Immature natural killer cell (primary cell): ENCODE data around the gene ADAM30. TPM values are rescaled to one million over a fixed set of nuclear protein-coding genes. Genes with fewer than 3 reads are reported as not detected.

ENCODE experiments used
- DNase-seq, 3 donors: peaks; one replicate each; pipeline ENCODE4 v3.0.0; 2022; ENCODE audit warnings: mixed read lengths in 1 of 3
- H3K27ac Mint-ChIP-seq, 6 donors: one replicate each; pipeline ENCODE4 v1.8.0; 2020; ENCODE audit warnings: mixed read lengths in 6 of 6, mild to moderate bottlenecking in 5 of 6, inconsistent platforms in 4 of 6, moderate library complexity in 3 of 6
- H3K27me3 Mint-ChIP-seq, 3 donors: one replicate each; pipeline ENCODE4 v1.8.0; 2020 to 2021; ENCODE audit warnings: low read depth in 3 of 3, mild to moderate bottlenecking in 3 of 3, mixed read lengths in 3 of 3, moderate library complexity in 3 of 3, inconsistent platforms in 1 of 3
- H3K36me3 Mint-ChIP-seq, 3 donors: one replicate each; pipeline ENCODE4 v1.8.0; 2020; ENCODE audit warnings: mixed read lengths in 3 of 3, inconsistent platforms in 2 of 3, mild to moderate bottlenecking in 2 of 3
- H3K4me1 Mint-ChIP-seq, 2 donors: one replicate each; pipeline ENCODE4 v1.8.0; 2020; ENCODE audit warnings: inconsistent platforms in 2 of 2, mild to moderate bottlenecking in 2 of 2, mixed read lengths in 2 of 2, moderate library complexity in 1 of 2
- H3K4me3 Mint-ChIP-seq, 5 donors: one replicate each; pipeline ENCODE4 v1.8.0; 2020; ENCODE audit warnings: mild to moderate bottlenecking in 5 of 5, mixed read lengths in 5 of 5, inconsistent platforms in 3 of 5, moderate library complexity in 3 of 5
- H3K9me3 Mint-ChIP-seq, 6 donors: one replicate each; pipeline ENCODE4 v1.8.0; 2020; ENCODE audit warnings: mild to moderate bottlenecking in 6 of 6, mixed read lengths in 6 of 6, inconsistent platforms in 4 of 6, moderate library complexity in 3 of 6
- polyA plus RNA-seq, 3 donors: library from polyadenylated mRNA; unstranded; fragments of 300-500 nt; fragmentation: Illumina TruSeq; gene quantifications; one replicate each; pipeline ENCODE4 v1.2.3, GENCODE V29; 2021

ADAM30 gene
- polyA plus RNA-seq, 3 donors from 2014 or later: not detected

- H3K27ac Mint-ChIP-seq: no peak overlapping the region
- H3K4me1 Mint-ChIP-seq: no peaks in the 10 kb centered on the region
- DNase-seq: no peak
- H3K27me3 Mint-ChIP-seq: peaks cover 0 to 9% (median 4%) of the 10 kb centered on the region in 3 donors
- H3K4me3 Mint-ChIP-seq: no peak overlapping the region
- H3K36me3 Mint-ChIP-seq: no peaks in the 10 kb centered on the region
- no peaks in the 10 kb centered on the region for H3K9me3 Mint-ChIP-seq
Measured at GRCh38 chr1:119898981-119899720, 2.8 kb upstream of the ADAM30 start.

- Mint-ChIP-seq H3K27ac (no peak overlapping the region), H3K9me3 (no peaks in the 10 kb centered on the region), H3K4me1 (no peaks in the 10 kb centered on the region), H3K4me3 (no peak overlapping the region), H3K36me3 (no peaks in the 10 kb centered on the region), H3K27me3 (peaks cover 0 to 4% (median 2%) of the 10 kb centered on the region in 3 donors)
- DNase-seq: no peak
Measured at GRCh38 chr1:119898530-119898929, 2.2 kb upstream of the ADAM30 start.

- H3K27me3 Mint-ChIP-seq: peaks cover 2 to 15% (median 6%) of the 10 kb centered on the region in 3 donors
- no peaks in the 10 kb centered on the region for H3K36me3 Mint-ChIP-seq
- DNase-seq: no peak
- no peak overlapping the region for H3K4me3 Mint-ChIP-seq
- H3K4me1 Mint-ChIP-seq: no peaks in the 10 kb centered on the region
- H3K9me3 Mint-ChIP-seq: no peaks in the 10 kb centered on the region
- H3K27ac Mint-ChIP-seq: no peak overlapping the region
Measured at GRCh38 chr1:119895102-119895501, 1.2 kb downstream of the ADAM30 start.

GRCh38 chr1:119893827-119894700 is 2.3 kb downstream of the ADAM30 start:
- Mint-ChIP-seq H3K9me3 (no peaks in the 10 kb centered on the region), H3K4me3 (no peak overlapping the region), H3K36me3 (peaks cover 0 to 4% (median 0%) of the 10 kb centered on the region in 3 donors), H3K4me1 (no peaks in the 10 kb centered on the region), H3K27me3 (peaks cover 2 to 15% (median 6%) of the 10 kb centered on the region in 3 donors), H3K27ac (no peak overlapping the region)
- DNase-seq: no peak

DNA sequence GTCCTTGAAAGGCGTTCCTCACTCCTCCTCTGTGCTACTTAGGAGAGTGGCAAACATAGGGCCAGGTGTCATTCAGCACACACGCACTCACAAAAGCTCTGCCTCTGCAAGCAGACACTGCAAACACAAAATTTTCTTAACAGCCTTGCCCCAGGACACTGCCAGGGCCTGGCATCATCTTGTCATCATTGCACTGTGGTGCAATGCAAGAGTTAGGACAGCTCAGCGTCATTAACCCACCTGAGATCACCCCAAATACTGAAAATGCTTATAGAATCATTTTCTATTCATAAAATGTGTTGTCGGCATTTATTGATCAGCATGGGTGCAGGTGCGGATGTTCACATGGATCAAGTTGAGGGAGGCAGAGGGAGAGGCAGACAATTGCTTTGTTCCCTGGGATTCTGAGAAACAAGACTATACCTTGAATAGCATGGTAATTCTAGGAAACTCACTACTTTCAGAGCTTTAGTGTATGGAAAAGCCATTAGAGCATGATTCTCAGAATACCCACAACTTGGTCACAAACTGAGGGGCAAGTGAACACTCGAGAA is 3.0 kb downstream of the ADAM30 start:
- no peak overlapping the region for H3K27ac Mint-ChIP-seq
- no peak for DNase-seq
- peaks cover 0 to 7% (median under 1%) of the 10 kb centered on the region in 6 donors for H3K9me3 Mint-ChIP-seq
- H3K4me3 Mint-ChIP-seq: no peak overlapping the region
- H3K4me1 Mint-ChIP-seq: no peaks in the 10 kb centered on the region
- peaks cover 2 to 16% (median 6%) of the 10 kb centered on the region in 3 donors for H3K27me3 Mint-ChIP-seq
- peaks cover 4 to 5% (median 5%) of the 10 kb centered on the region in 3 donors for H3K36me3 Mint-ChIP-seq

DNA sequence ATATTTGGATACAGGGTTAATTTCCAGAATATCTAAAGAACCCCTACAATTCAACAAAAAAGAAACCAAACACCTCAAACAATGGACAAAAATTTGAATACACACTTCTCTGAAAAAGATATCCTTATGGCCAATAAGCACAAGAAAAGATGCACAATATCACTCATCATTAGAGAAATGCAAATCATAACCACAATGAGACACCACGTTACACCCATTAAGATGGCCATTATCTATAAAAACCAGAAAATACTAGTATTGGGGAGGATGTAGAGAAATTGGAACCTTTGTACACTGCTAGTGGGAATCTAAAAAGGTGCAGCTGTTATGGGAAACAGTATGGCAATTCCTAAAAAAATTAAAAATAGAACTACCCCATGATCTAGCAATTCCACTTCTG is 4.9 kb downstream of the ADAM30 start:
- H3K36me3 Mint-ChIP-seq: peaks cover 4 to 7% (median 7%) of the 10 kb centered on the region in 3 donors
- DNase-seq: no peak
- no peaks in the 10 kb centered on the region for H3K4me1 Mint-ChIP-seq
- no peak overlapping the region for H3K4me3 Mint-ChIP-seq
- H3K27ac Mint-ChIP-seq: no peak overlapping the region
- H3K9me3 Mint-ChIP-seq: peaks cover 0 to 11% (median 4%) of the 10 kb centered on the region in 6 donors
- H3K27me3 Mint-ChIP-seq: peaks cover 5 to 22% (median 6%) of the 10 kb centered on the region in 3 donors

DNA sequence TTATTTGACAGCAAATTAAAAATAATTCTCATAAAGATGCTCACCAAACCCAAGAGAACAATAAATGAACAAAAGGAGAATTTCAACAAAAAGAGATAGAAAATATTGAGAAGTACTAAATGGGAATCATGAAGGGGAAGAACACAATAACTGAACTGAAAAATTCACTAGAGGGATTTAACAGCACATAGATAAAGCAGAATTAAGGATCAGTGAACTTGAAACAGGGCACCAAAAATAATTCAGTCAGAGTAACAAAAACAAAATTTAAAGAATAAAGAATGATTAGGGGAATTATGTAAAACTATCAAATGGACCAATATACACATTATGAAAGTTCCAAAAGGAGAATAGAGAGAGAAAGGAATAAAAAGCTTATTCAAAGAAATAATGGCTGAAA is 7.8 kb downstream of the ADAM30 start:
- DNase-seq: no peak
- H3K27ac Mint-ChIP-seq: no peak overlapping the region
- no peaks in the 10 kb centered on the region for H3K4me1 Mint-ChIP-seq
- H3K27me3 Mint-ChIP-seq: peaks cover 5 to 26% (median 6%) of the 10 kb centered on the region in 3 donors
- H3K9me3 Mint-ChIP-seq: peaks cover 0 to 11% (median 4%) of the 10 kb centered on the region in 6 donors
- H3K4me3 Mint-ChIP-seq: no peak overlapping the region
- peaks cover 4 to 7% (median 7%) of the 10 kb centered on the region in 3 donors for H3K36me3 Mint-ChIP-seq

DNA sequence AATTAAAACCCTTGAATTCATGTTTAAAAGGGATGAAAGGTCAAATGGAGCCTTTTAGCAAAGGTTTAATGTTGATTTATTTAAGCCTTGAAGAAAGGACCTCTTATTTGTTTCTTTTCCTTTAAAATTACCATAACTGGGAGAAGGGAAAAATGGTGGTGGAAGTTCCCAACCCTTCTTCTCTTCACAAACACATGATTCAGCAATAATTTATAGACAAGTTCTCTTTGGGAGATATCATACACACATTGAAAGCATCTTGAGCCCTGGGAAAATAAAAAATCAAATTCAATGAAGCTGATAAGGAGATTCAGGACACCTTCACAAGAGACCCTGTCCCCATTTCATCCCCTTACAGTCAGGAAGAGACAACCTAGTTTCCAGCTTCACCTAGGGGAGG is 8.9 kb downstream of the ADAM30 start:
- peaks cover 0 to 11% (median 4%) of the 10 kb centered on the region in 6 donors for H3K9me3 Mint-ChIP-seq
- DNase-seq: no peak
- peaks cover 4 to 7% (median 7%) of the 10 kb centered on the region in 3 donors for H3K36me3 Mint-ChIP-seq
- H3K27me3 Mint-ChIP-seq: peaks cover 5 to 26% (median 6%) of the 10 kb centered on the region in 3 donors
- no peak overlapping the region for H3K4me3 Mint-ChIP-seq
- no peak overlapping the region for H3K27ac Mint-ChIP-seq
- H3K4me1 Mint-ChIP-seq: no peaks in the 10 kb centered on the region

DNA sequence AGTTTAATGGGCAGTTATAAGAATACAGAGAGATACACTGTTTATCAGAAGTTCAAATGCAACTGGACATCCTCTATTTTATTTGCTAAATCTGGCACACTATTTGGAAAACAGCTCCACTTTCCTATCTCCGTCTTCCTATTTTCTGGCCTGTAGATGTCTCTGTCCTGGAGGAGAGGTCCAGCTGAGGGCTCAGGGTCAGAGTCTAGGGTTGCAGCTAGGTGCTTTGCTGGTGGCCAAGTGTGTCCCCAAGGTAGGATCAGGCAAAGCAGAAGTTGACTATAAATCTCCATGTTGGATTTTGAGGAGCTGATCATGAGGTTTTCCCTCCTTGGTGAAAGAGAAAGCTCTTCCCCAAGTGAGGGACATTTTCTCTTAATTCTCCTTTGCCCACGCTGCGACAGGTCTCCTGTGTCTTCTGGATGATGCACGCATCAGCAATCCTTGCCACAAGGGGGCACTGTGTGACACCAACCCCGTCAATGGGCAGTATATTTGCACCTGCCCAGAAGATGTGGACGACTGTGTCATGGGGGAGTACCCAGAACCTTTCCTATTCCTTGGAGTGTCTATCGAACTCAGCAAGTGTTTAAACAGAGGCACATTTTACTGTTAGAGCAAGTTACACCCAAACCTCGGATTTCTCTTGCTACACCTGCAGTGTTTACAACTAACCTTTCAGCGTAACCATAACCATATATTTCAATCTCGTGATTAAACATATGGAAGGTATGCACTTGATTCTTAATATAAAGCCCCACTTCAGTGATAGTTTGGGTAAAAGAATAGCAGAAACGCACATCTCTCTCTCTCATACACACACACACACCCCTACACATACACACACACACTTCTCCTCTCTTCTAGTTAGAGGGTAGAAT is 10.2 kb downstream of the ADAM30 start:
- H3K9me3 Mint-ChIP-seq: peaks cover 0 to 11% (median 4%) of the 10 kb centered on the region in 6 donors
- no peak overlapping the region for H3K27ac Mint-ChIP-seq
- peak; percentile 26 to 52 (median 35) for DNase-seq
- peaks cover 4 to 7% (median 7%) of the 10 kb centered on the region in 3 donors for H3K36me3 Mint-ChIP-seq
- H3K4me3 Mint-ChIP-seq: no peak overlapping the region
- H3K4me1 Mint-ChIP-seq: no peaks in the 10 kb centered on the region
- H3K27me3 Mint-ChIP-seq: peaks cover 2 to 18% (median 5%) of the 10 kb centered on the region in 3 donors

DNA sequence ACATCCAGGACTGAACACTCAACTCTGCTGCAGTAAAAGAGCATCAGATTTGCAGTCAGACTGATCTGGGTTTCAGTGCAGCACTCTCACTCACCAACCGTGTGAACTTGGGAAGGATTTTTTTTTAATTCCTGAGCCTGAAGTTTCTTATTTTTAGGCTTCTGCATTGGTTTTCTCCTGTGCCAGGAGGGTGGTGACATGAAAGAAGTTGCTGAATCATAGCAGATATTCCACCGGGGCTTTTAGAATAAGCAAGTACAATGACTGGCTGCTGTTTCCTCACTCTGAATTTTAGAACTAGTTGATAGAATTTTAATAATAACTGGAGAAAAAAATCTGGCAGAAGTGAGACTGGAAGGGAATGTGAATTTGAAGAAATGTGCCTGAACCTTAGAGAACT is 11.6 kb downstream of the ADAM30 start:
- Mint-ChIP-seq H3K27me3 (peaks cover 0 to 18% (median 3%) of the 10 kb centered on the region in 3 donors), H3K36me3 (peaks cover 4 to 7% (median 7%) of the 10 kb centered on the region in 3 donors), H3K4me1 (no peaks in the 10 kb centered on the region), H3K9me3 (peaks cover 0 to 11% (median 4%) of the 10 kb centered on the region in 6 donors), H3K4me3 (no peak overlapping the region), H3K27ac (no peak overlapping the region)
- DNase-seq: no peak

DNA sequence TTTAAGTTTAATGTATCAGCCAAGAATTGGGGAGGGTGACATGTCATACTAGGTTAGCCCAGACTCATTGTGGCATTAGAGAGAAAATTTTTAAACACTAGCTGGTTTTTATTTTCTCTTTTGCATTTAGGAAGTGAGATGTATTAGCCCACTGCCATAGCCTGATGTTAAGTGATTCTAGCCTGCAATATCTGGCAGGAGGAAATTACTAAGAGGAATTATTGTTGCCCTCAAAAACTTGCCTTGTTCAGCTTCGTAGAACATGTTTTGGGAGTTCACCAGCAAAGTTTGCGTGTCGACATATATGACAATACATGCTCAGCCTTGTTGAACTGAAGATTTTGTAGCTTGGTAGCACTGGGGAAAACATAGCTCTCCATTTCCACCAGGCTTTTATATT is 12.5 kb downstream of the ADAM30 start:
- Mint-ChIP-seq H3K36me3 (peaks cover 0 to 7% (median 7%) of the 10 kb centered on the region in 3 donors), H3K9me3 (peaks cover 0 to 9% (median 4%) of the 10 kb centered on the region in 6 donors), H3K27ac (no peak overlapping the region)

DNA sequence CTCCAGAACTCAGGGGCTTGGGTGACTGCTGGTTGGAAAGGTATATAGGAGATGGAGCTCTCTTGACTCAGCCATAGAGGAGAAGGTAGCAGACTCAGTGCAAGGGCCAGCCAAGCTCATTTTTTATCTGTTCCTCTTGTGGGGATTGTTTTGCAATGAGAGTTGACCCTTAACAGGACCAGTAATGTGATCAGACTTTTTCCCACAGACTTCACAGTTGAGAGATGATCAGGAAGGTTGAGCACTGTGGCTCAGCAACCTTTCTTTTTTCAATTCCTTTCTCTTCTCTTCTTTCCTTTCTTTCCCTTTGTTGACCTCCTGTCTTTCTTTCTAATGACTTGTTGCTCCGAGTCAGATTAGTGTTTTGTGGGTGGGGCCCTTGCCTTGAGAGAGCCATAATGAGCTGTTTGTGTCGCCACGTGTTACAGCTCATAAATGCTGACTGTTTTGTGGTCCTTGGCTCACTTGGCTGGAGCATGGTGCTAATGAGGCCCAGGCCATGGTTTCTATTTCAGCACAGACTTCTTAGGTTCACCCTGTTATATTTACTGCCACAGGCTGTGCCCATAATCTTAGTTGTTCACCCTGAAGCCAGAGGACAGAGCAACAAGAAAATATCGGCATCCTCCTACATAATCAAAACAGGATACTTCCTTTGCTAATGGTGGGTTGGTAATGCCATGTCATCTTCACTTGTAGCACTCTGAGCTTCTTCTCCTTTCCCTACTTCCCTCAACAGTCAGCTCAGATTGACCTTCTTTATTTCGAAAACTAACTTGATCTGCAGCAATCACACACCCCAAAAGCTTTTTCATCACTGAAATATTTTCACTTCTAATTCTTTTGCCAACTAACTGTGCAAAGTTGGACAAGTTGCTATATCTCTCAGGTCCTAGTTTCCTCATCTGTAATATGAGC is 13.9 kb downstream of the ADAM30 start:
- no peak for DNase-seq
- Mint-ChIP-seq H3K4me3 (no peak overlapping the region), H3K36me3 (no peaks in the 10 kb centered on the region), H3K27ac (no peak overlapping the region), H3K4me1 (no peaks in the 10 kb centered on the region), H3K9me3 (no peaks in the 10 kb centered on the region), H3K27me3 (peaks cover 0 to 15% (median 3%) of the 10 kb centered on the region in 3 donors)

More for the DNA sequence above, 12.5 kb downstream of the ADAM30 start:
- Mint-ChIP-seq H3K4me1 (no peaks in the 10 kb centered on the region), H3K4me3 (no peak overlapping the region), H3K27me3 (peaks cover 0 to 18% (median 3%) of the 10 kb centered on the region in 3 donors)
- no peak for DNase-seq
